ENCODE measurements around the gene IGF1R.

DNA sequence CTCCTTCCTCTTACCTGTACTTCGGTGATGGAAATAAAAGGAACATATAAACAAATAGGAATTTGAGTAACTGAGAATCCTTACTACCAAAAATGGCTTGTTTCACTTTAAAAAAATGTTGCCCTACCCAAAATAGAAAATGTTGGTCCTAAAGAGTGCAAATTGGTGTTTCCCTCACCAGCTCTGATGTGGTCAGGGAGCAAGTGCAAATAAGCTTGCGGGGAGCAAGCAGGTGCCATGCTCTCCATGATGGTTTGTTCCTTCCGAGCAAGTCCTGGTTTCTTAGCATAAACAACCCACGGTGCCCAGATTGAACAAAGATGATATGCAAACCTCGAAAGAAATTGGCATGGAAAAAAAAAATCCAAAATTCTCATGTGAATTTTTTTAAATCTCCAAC, 290.5 kb downstream of the IGF1R start:
- TF ChIP-seq, protein P1, sequence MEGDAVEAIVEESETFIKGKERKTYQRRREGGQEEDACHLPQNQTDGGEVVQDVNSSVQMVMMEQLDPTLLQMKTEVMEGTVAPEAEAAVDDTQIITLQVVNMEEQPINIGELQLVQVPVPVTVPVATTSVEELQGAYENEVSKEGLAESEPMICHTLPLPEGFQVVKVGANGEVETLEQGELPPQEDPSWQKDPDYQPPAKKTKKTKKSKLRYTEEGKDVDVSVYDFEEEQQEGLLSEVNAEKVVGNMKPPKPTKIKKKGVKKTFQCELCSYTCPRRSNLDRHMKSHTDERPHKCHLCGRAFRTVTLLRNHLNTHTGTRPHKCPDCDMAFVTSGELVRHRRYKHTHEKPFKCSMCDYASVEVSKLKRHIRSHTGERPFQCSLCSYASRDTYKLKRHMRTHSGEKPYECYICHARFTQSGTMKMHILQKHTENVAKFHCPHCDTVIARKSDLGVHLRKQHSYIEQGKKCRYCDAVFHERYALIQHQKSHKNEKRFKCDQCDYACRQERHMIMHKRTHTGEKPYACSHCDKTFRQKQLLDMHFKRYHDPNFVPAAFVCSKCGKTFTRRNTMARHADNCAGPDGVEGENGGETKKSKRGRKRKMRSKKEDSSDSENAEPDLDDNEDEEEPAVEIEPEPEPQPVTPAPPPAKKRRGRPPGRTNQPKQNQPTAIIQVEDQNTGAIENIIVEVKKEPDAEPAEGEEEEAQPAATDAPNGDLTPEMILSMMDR (IDR thresholded peaks at IDR 0.05; ENCODE audit: insufficient read depth, low read length, poor library complexity, severe bottlenecking) = no peak
- no peak for TF ChIP-seq EZH2phosphoT487 (conservative IDR thresholded peaks at IDR 0.05; ENCODE audit: low read length)
